ENCODE measurements around the gene IL1RL2. TPM values are rescaled to one million over a fixed set of nuclear protein-coding genes. Genes with fewer than 3 reads are reported as not detected.

The IL1RL2 gene
- total RNA-seq, 1 experiment from 2014 or later, result not detected

- Histone ChIP-seq H3K36me3 (ENCODE audit: control insufficient read depth in 1 of 2, insufficient read depth in 2 of 2, low read length in 2 of 2) (no peaks in the 10 kb centered on the region), H3K4me2 (ENCODE audit: low read length) (no peak overlapping the region), H3K9me2 (ENCODE audit: insufficient read depth) (no peaks in the 10 kb centered on the region; the same call in 1 of the 2 replicates), H3K27ac (ENCODE audit: low read depth, low read length) (no peak overlapping the region), H3K4me1 (ENCODE audit: control insufficient read depth in 1 of 2, insufficient read depth in 2 of 2, low read length in 2 of 2) (peaks cover 0 to 20% of the 10 kb centered on the region in 2 experiments; a peak in 2 of 4 replicates), H3K9ac (ENCODE audit: low read length) (no peak overlapping the region), H3K27me3 (ENCODE audit: insufficient read depth, low read length) (no peaks in the 10 kb centered on the region), H4K20me1 (ENCODE audit: insufficient read depth) (no peaks in the 10 kb centered on the region), H2AFZ (ENCODE audit: low read depth, low read length, poor library complexity, severe bottlenecking) (no peak overlapping the region), H3K9me3 (ENCODE audit: control insufficient read depth in 1 of 2, insufficient read depth in 1 of 2, low read depth in 1 of 2, low read length in 2 of 2) (no peaks in the 10 kb centered on the region), H3K79me2 (ENCODE audit: insufficient read depth, low read length) (no peaks in the 10 kb centered on the region), H3K4me3 (replicated peaks in 1 of 2; ENCODE audit: low read depth in 1 of 2, low read length in 2 of 2) (no peak overlapping the region)
- ChIA-PET POLR2A (no interaction called here), CTCF (no interaction called here), RAD21 (ENCODE audit: low non-redundant PET in 1 of 2, low total read pairs in 2 of 2, uncharacterized antibody in 2 of 2, unreplicated experiment in 2 of 2) (no interaction called here)
- TF ChIP-seq EGR1 (IDR thresholded peaks at IDR 0.05; ENCODE audit: low read depth) (no peak), CEBPB (IDR thresholded peaks at IDR 0.05; ENCODE audit: low read depth) (no peak), REST (IDR thresholded peaks at IDR 0.05; ENCODE audit: low read depth) (no peak), ELF1 (IDR thresholded peaks at IDR 0.05; ENCODE audit: borderline replicate concordance, low read depth) (no peak), POLR2A (IDR thresholded peaks at IDR 0.05; ENCODE audit: borderline replicate concordance, extremely low read depth, insufficient read depth, insufficient read length) (no peak), ATF3 (IDR thresholded peaks at IDR 0.05) (no peak)
- intact Hi-C loops (cut with micrococcal nuclease), result no loop called here
- ATAC-seq, result no peak
- no peak for DNase-seq (ENCODE audit: low read depth, low spot score)
- no TSS peak for BruUV-seq (replicated peaks)
Observed at GRCh38 chr2:102139851-102140250, 47.0 kb upstream of the IL1RL2 start.

- H3K4me2 ChIP-seq (ENCODE audit: low read length), result no peak overlapping the region
- no peak overlapping the region for H3K27ac ChIP-seq (ENCODE audit: low read depth, low read length)
- no peaks in the 10 kb centered on the region; the same call in 1 of the 2 replicates for H3K9me2 ChIP-seq (ENCODE audit: insufficient read depth)
- ChIA-PET RAD21 (ENCODE audit: low non-redundant PET in 1 of 2, low total read pairs in 2 of 2, uncharacterized antibody in 2 of 2, unreplicated experiment in 2 of 2) (no interaction called here), POLR2A (no interaction called here), CTCF (no interaction called here)
- ATAC-seq, result no peak
- DNase-seq (ENCODE audit: low read depth, low spot score), result no peak
- H3K4me3 ChIP-seq (replicated peaks in 1 of 2; ENCODE audit: low read depth in 1 of 2, low read length in 2 of 2), result no peak overlapping the region
- no peaks in the 10 kb centered on the region for H3K27me3 ChIP-seq (ENCODE audit: insufficient read depth, low read length)
- H3K36me3 ChIP-seq (ENCODE audit: control insufficient read depth in 1 of 2, insufficient read depth in 2 of 2, low read length in 2 of 2), result no peaks in the 10 kb centered on the region
- no peaks in the 10 kb centered on the region for H4K20me1 ChIP-seq (ENCODE audit: insufficient read depth)
- H3K79me2 ChIP-seq (ENCODE audit: insufficient read depth, low read length), result no peaks in the 10 kb centered on the region
- BruUV-seq (replicated peaks), result no TSS peak
- TF ChIP-seq ZNF274 (IDR thresholded peaks at IDR 0.05; ENCODE audit: low read depth, low read length) (no peak), REST (IDR thresholded peaks at IDR 0.05; ENCODE audit: low read depth) (no peak), EZH2phosphoT487 (IDR thresholded peaks at IDR 0.05; ENCODE audit: borderline replicate concordance) (no peak), MAX (IDR thresholded peaks at IDR 0.05) (no peak), ELF1 (IDR thresholded peaks at IDR 0.05; ENCODE audit: borderline replicate concordance, low read depth) (no peak), RAD21 (IDR thresholded peaks at IDR 0.05; ENCODE audit: low read depth) (no peak)
- H3K9me3 ChIP-seq (ENCODE audit: control insufficient read depth in 1 of 2, insufficient read depth in 1 of 2, low read depth in 1 of 2, low read length in 2 of 2), result no peaks in the 10 kb centered on the region
- intact Hi-C loops (cut with micrococcal nuclease), result no loop called here
- H3K9ac ChIP-seq (ENCODE audit: low read length), result no peak overlapping the region
- no peak overlapping the region for H2AFZ ChIP-seq (ENCODE audit: low read depth, low read length, poor library complexity, severe bottlenecking)
- peaks cover 0 to 20% of the 10 kb centered on the region in 2 experiments; a peak in 2 of 4 replicates for H3K4me1 ChIP-seq (ENCODE audit: control insufficient read depth in 1 of 2, insufficient read depth in 2 of 2, low read length in 2 of 2)
Observed at GRCh38 chr2:102140377-102140776, 46.4 kb upstream of the IL1RL2 start.

Data from HCT116 (cell line).